WERI-Rb-1 (cell line): ENCODE measurements around the gene TUBB1.

Experiments used
- DNase-seq: peaks from one replicate; pipeline ENCODE4 v3.0.0-alpha.2; 2020
- H3K27ac ChIP-seq: fragments of 250-450 bp; sonication (Bioruptor Pico); 2 replicates; pipeline ENCODE4 v1.5.1; 2020; ENCODE audit warnings: mild to moderate bottlenecking, moderate library complexity
- H3K27me3 ChIP-seq: fragments of 250-450 bp; sonication (Bioruptor Pico); 2 replicates; pipeline ENCODE4 v1.5.1; 2021; ENCODE audit warnings: mild to moderate bottlenecking, low read depth, moderate library complexity; ENCODE audit not compliant: insufficient read depth, severe bottlenecking
- H3K36me3 ChIP-seq: fragments of 250-450 bp; sonication (Bioruptor Pico); 2 replicates; pipeline ENCODE4 v1.5.1; 2020; ENCODE audit warnings: mild to moderate bottlenecking, moderate library complexity
- H3K4me3 ChIP-seq: 2 replicates; pipeline ENCODE4 v1.5.1; 2011; ENCODE audit warnings: low read depth, mild to moderate bottlenecking, control low read depth, low read length
- H3K9me3 ChIP-seq: fragments of 250-450 bp; sonication (Bioruptor Pico); 2 replicates; pipeline ENCODE4 v1.5.1; 2021; ENCODE audit warnings: mild to moderate bottlenecking, moderate library complexity; ENCODE audit not compliant: severe bottlenecking
- CTCF ChIP-seq: IDR thresholded peaks from 2 replicates; pipeline ENCODE4 v1.5.1; 2011; ENCODE audit warnings: low read depth, mild to moderate bottlenecking, control low read depth, inconsistent platforms, low read length

Gene TUBB1

DNA sequence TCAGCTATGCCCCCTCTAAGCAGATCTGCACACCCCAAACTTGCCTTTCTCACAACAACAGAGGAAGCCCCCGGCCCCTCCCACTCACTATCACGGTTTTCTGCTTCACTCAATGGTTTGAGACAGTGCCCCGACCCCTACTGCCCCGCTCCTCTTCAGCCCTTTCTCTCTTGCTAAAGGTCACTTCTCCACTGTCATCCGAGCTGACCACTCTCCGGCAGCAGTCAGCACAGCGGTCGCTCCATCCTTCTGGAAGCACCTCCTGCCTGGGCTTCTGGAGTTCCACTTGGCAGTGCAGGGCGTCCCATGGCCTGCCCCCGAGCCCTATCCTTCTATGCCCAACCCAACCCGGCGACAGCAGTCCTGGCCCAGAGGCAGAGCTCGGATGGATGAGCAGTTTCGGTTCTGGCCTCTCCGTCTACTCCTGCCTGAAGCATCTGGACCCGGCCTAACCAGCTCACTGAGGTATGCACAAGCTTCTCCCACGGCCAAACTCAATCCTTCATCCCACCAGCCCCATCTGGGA lies 16.3 kb upstream of the TUBB1 start:
- Histone ChIP-seq H3K4me3 (no peak overlapping the region), H3K36me3 (no peaks in the 10 kb centered on the region), H3K27ac (no peak overlapping the region), H3K27me3 (no peaks in the 10 kb centered on the region), H3K9me3 (no peaks in the 10 kb centered on the region)
- no peak for DNase-seq
- TF ChIP-seq CTCF = no peak

GRCh38 chr20:59003836-59004492 lies 15.3 kb upstream of the TUBB1 start:
- H3K9me3 ChIP-seq = no peaks in the 10 kb centered on the region
- no peak overlapping the region for H3K27ac ChIP-seq
- no peak for DNase-seq
- H3K27me3 ChIP-seq = no peaks in the 10 kb centered on the region
- H3K36me3 ChIP-seq = no peaks in the 10 kb centered on the region
- H3K4me3 ChIP-seq = no peak overlapping the region
- TF ChIP-seq CTCF = no peak

GRCh38 chr20:59004493-59004762 lies 14.8 kb upstream of the TUBB1 start:
- no peaks in the 10 kb centered on the region for H3K9me3 ChIP-seq
- no peaks in the 10 kb centered on the region for H3K36me3 ChIP-seq
- no peak overlapping the region for H3K27ac ChIP-seq
- H3K4me3 ChIP-seq = no peak overlapping the region
- no peak for TF ChIP-seq CTCF
- H3K27me3 ChIP-seq = no peaks in the 10 kb centered on the region
- no peak for DNase-seq

DNA sequence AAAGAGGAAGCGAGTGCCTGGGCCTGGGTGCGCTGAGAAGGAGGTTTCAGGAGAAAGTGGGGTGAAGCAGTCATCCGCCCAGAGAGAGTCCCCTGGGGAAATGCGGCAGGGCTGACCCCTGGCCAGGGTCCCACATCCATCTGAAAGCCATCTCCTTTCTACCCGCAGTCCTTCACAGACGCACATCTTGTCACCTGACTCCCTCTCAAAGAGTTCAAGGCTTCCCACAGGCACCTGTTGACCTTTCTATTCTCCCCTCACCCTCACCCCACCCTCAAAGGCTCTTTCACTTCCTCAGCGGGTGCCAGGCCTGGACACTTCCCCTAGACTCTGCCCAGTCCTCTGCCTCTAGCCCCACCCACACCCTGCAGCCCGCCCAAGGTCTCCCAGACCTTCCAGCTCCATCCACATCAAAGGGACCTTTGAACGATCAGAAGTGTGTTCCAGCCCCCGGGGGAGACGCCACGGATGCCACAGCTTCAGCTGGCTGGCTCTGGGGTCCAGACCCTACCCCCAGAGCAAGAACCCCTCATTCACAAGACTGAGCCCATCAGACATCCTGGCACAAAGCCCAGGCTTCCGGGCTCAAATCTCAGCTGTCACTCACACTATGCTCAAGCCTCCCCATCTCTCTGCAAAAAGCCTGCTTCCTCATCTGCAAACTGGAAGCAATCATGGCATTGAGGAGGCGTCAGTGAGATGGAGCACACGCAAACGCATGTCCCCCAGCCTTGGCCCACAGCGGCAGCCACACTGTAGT lies 14.3 kb upstream of the TUBB1 start:
- no peaks in the 10 kb centered on the region for H3K9me3 ChIP-seq
- H3K27me3 ChIP-seq = no peaks in the 10 kb centered on the region
- no peak overlapping the region for H3K4me3 ChIP-seq
- H3K27ac ChIP-seq = no peak overlapping the region
- H3K36me3 ChIP-seq = no peaks in the 10 kb centered on the region
- TF ChIP-seq CTCF = no peak
- DNase-seq = no peak

- H3K4me3 ChIP-seq = no peak overlapping the region
- H3K27me3 ChIP-seq = no peaks in the 10 kb centered on the region
- no peak for DNase-seq
- TF ChIP-seq CTCF = no peak
- no peak overlapping the region for H3K27ac ChIP-seq
- no peaks in the 10 kb centered on the region for H3K9me3 ChIP-seq
- H3K36me3 ChIP-seq = no peaks in the 10 kb centered on the region
Measured at GRCh38 chr20:59005523-59006166, 13.6 kb upstream of the TUBB1 start.
